HG03025 (cell line): ENCODE data around the gene HMGCS2.
"Not testable (repeated sequence)": the region's sequence is repeated elsewhere in the genome, so short reads cannot be mapped to it uniquely, and the experiment has no call there.

Experiments used
- ATAC-seq: cut with Tn5 transposase; IDR thresholded peaks from one replicate; pipeline ENCODE4 v1.9.1; 2021; ENCODE audit warnings: mild to moderate bottlenecking, moderate library complexity; ENCODE audit not compliant: unreplicated experiment, low FRiP score

The HMGCS2 gene

GRCh38 chr1:119732465-119733168 lies 36.1 kb downstream of the HMGCS2 start:
- no peak for ATAC-seq

- no peak for ATAC-seq
Measured at GRCh38 chr1:119731741-119732430, 36.8 kb downstream of the HMGCS2 start.

- no peak for ATAC-seq
Measured at GRCh38 chr1:119731060-119731459, 37.6 kb downstream of the HMGCS2 start.

GRCh38 chr1:119729044-119729443 lies 39.7 kb downstream of the HMGCS2 start:
- no peak for ATAC-seq

- no peak for ATAC-seq
Measured at GRCh38 chr1:119727991-119728390, 40.7 kb downstream of the HMGCS2 start.

- no peak for ATAC-seq
Measured at GRCh38 chr1:119725626-119726025, 43.1 kb downstream of the HMGCS2 start.

- ATAC-seq = no peak
Measured at GRCh38 chr1:119724611-119725218, 44.0 kb downstream of the HMGCS2 start.

GRCh38 chr1:119721896-119722295 lies 46.8 kb downstream of the HMGCS2 start:
- ATAC-seq = no peak

- ATAC-seq = no peak
Measured at GRCh38 chr1:119720866-119721440, 47.8 kb downstream of the HMGCS2 start.

GRCh38 chr1:119718972-119719371 lies 49.7 kb downstream of the HMGCS2 start:
- ATAC-seq = no peak

GRCh38 chr1:119718409-119718808 lies 50.3 kb downstream of the HMGCS2 start:
- no peak for ATAC-seq

- no peak for ATAC-seq
Measured at GRCh38 chr1:119715542-119715941, 53.2 kb downstream of the HMGCS2 start.

GRCh38 chr1:119714583-119714982 lies 54.1 kb downstream of the HMGCS2 start:
- ATAC-seq = no peak

- no peak for ATAC-seq
Measured at GRCh38 chr1:119713749-119714456, 54.8 kb downstream of the HMGCS2 start.

- ATAC-seq = no peak
Measured at GRCh38 chr1:119713039-119713748, 55.5 kb downstream of the HMGCS2 start.

- no peak for ATAC-seq
Measured at GRCh38 chr1:119712342-119713038, 56.2 kb downstream of the HMGCS2 start.

- no peak for ATAC-seq
Measured at GRCh38 chr1:119711804-119712341, 56.8 kb downstream of the HMGCS2 start, which contains the start of gene PHGDH. PHGDH (plus strand) TSS chr1:119711934; CDS start chr1:119712023, 89 bp downstream.

GRCh38 chr1:119711356-119711803 lies 57.3 kb downstream of the HMGCS2 start:
- ATAC-seq = not testable (repeated sequence)

- ATAC-seq = not testable (repeated sequence)
Measured at GRCh38 chr1:119706599-119706998, 62.1 kb downstream of the HMGCS2 start.
